ENCODE results near the gene PNO1.

DNA sequence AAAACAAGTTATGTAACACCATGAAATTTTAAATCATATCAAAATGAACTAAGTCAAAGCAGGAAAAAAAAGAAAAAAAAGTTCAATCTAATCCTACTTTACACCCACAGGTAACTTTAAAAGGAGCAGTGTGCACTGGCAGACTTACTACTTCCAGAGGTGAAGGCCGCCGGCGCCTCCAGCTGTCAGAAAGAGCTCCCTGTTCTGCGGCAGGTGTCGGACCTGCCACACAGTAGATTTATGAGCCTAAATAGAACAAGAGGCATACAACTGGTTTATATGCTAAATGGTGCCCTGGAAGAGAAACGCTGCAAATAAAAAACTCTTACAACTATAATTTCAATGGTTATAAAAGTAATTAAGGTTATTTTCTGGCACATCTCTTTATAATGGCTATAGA, 23.1 kb upstream of the PNO1 start:
- TF ChIP-seq BHLHE40 (IDR thresholded peaks at IDR 0.05; ENCODE audit: borderline replicate concordance) (no peak), FOXK2 (IDR thresholded peaks at IDR 0.05) (no peak), ELF4 (IDR thresholded peaks at IDR 0.05) (no peak), SUZ12 (IDR thresholded peaks at IDR 0.05) (no peak), FOXA1 (IDR thresholded peaks at IDR 0.05) (no peak), ZNF384 (IDR thresholded peaks at IDR 0.05) (no peak), SP1 (IDR thresholded peaks at IDR 0.05) (no peak), CTBP1 (IDR thresholded peaks at IDR 0.05; ENCODE audit: borderline replicate concordance) (no peak)
